Measurements from ENCODE around the gene GRB7.
"Not testable (repeated sequence)": the region's sequence is repeated elsewhere in the genome, so short reads cannot be mapped to it uniquely, and the experiment has no call there.

Gene GRB7

GRCh38 chr17:39753514-39754160, 15.9 kb downstream of the GRB7 start:
- peak; percentile 63 to 93 (median 92) for DNase-seq

DNA sequence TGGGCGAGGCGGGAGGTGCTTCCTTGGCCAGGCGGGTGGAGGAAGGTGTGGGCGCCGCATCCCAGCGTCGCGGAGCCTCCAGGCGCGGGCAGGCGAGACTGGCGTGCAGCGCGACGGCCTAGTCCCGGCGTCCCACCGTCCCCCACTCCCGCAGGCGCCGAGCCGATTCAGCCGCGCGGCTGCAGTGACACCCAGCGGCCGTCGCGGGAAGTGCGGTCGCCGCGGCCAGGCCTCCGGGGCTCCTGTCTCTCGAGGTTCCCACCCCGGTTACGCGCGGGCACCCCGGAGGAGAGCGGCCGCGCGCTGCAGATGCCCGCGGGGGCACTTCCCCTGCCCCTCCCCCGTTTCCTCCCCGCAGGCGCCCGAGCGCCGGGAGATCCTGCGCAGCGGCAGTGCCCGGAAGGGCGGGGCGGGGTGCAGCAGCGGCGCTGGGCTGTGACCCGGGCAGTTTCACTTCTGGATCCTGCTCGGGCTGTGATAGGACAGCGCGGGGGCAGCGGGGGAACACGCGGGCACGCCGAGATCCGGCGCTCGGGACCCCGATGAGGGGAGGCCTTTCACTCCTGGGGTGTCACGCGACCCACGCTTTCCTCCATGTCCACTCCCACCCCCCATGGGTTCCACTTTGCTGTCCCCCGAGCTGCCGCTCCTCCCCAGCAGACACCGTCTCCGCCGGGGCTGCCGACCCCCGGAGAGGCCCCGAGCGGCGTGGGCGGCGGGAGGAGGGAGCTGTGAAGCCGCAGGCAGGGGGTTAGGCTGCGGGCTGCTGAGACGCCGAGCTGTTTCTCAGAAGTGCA, 16.6 kb downstream of the GRB7 start:
- DNase-seq, result peak; percentile 87 to 96 (median 94)

GRCh38 chr17:39754958-39755553, 17.3 kb downstream of the GRB7 start:
- peak; percentile 16 to 48 (median 47) for DNase-seq

DNA sequence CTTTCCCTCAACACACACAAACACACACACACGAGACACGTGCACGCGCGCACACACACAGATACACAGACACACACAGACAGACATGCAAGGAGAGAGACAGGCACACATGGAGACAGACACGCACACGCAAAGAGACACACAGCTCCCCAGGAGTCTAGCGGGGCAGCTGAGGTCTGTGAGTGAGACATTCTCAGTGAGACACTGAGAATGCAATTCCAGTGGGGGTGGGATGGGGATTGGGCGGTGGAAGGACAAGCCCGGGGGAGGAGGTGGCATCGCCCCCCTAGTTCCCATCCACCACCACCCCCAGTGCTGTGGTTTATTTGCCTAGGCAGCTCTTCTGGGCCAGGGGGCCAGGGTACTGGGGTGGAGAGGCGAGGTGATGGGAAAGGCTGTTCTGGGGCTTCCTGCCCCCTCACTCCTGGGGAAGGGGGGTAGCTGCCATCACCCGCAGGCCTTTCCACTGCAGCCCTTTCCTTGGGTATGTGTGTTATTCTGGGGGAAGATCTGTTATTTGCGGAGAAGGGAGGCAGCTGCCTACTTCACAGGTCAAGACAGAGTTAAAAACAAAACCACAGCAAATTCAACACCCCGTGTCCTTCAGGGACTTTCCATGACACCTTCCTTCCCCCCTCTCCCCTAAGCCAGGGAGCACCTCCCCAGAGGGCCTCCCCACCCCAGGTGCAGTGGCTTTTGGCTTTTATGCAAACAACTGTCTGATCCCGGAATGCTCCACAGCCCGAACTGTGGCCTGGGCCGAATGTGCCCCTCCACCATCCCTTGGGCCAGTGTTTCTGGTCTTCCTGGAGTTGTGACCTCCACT, 18.0 kb downstream of the GRB7 start:
- peak in 1 of 3 experiments; percentile 35 for DNase-seq

- no peak for DNase-seq
Measured at GRCh38 chr17:39756380-39757079, 18.8 kb downstream of the GRB7 start.

GRCh38 chr17:39757176-39757662, 19.5 kb downstream of the GRB7 start:
- DNase-seq, result no peak

DNA sequence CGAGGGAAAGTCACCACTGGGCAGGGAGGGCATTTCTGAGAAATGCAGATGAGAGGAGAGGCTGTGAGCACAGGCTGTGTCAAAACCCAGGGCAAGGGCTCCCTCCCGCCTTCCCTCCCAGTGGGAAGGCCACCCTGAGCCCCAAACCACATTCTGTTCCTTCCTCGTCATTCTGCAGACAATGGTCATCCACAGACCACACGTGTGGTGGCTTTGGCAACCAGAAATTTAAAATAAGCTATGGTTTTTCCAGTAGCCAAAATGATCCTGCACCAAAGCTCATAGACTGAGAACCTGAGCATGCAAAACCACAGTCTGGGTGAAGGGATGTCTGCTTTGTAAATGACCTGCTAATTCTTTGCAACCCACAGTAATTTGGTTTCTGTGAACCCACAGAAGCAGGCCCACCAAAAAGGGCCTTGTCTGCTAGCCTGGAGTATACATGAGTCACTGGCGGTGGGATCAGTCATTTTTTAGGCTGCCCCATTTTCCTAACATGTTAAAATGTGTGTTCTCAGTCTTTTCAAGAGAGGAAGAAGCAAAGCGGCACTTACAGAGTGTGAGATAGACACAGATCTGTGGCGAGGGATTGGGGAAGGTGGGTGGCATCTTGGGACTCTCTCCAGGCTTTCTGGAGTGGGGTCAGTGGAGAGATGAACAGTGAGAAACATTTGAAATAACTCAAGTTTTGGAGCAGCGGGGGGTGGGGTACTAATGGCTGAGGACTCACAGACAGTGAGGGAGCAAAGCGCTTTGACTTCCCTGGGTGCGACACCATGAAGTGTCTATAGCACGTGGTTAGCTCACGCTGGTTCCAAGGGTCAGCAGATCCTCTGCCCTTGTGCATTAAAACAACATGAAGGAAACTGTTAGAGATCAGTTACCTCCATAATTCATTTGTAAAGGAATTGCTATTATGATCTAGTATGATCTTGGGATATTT, 20.5 kb downstream of the GRB7 start:
- DNase-seq, result no peak

- DNase-seq, result no peak
Measured at GRCh38 chr17:39759204-39759603, 21.5 kb downstream of the GRB7 start.

GRCh38 chr17:39761861-39762496, 24.2 kb downstream of the GRB7 start:
- no peak for DNase-seq

DNA sequence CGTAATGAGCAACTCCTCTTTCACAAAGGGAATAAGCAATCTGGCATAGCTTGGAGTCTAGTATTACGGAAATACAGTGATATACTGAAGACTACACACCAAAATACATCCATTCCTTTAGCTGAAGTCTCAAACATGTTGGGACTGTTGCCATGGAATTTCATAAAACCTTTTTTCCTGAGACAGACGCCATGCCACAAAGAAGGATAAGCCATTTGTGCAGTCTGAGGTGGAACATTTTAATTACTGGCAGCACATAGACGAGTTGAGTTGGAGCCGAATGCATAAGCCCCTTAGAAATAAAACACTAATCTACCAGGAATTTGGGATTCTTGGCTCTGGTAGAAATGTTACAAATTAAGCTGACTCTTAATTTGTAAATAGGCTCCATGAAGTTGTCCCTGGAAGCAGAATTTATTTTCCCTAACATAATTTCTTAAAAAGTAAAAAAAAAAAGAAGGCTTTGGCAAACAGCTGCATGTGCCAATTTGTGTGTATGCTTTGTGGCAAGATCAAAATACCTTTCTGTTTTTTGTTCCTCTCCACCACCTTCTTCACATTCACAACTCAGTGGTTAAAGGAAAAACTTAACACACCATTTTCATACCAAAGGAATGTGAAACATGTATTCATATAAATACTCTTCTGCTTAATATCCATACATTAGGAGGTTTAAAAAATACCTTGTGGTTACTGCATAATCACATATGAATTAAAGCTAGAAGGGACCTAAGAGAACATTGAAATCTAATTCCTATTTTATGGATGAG, 25.5 kb downstream of the GRB7 start:
- no peak for DNase-seq

GRCh38 chr17:39764171-39764570, 26.4 kb downstream of the GRB7 start:
- not testable (repeated sequence) for DNase-seq

DNA sequence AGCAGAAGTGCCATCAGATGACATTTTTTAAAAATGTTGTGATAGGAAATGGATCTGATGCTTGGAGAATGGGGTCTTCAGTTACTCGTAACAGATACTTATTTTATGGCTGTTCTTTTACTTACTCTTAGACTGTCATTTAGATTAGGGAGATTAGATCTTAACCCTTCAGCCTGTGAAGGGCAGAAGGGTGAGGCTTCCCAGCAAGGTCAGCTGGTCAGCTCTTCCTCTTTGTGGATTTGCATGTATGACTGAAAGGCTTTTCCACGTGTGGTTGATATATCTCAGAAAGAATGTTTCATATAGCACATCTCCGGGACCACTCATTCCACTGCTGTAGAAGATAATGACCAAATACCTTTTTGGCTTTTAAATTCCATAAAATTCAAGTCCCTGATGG, 27.4 kb downstream of the GRB7 start:
- DNase-seq, result no peak

- DNase-seq, result no peak
Measured at GRCh38 chr17:39765766-39766165, 28.0 kb downstream of the GRB7 start.

DNA sequence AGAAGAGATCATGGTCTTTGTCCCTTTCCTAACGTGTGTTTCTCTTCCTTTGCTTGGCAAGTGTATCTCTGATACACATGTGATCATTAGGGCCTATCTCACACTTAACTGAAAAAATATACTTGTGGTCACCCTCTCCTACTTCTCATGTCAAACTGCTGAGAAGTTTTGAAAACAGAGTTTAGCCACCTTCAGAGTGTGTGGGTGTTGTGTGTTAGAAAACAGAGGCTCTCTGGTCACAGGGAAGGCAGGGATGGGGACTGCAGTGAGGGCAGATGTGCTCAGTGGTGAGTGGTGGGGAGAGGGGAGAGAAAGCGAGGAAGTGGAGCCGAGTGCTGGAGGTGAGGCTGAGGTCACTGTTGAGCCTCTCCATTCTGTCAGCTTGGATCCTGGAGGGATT, 29.4 kb downstream of the GRB7 start:
- DNase-seq, result no peak

- DNase-seq, result peak in 2 of 3 experiments; percentile 33 to 49
Measured at GRCh38 chr17:39769974-39770587, 32.3 kb downstream of the GRB7 start.

DNA sequence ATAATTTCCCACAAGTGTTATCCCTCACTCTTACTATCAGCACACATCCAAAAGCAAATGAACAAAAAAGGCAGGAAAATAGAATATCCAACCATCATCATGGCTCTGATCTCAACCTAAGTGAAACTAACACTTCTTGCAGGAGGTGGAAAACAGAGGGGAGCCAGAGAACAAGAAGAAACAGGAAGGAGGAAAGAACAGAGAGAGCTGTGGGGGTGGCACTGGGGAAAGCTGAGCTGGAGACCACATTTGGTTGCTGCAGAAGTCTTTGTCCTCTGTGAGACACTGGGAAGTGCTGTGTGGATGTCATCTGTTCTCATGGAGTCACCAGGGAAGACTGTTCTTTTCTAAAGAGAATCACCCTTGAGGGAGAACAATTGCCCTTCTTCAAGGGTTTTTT, 34.7 kb downstream of the GRB7 start:
- DNase-seq, result no peak

- DNase-seq, result no peak
Measured at GRCh38 chr17:39772987-39773934, 35.5 kb downstream of the GRB7 start.

DNA sequence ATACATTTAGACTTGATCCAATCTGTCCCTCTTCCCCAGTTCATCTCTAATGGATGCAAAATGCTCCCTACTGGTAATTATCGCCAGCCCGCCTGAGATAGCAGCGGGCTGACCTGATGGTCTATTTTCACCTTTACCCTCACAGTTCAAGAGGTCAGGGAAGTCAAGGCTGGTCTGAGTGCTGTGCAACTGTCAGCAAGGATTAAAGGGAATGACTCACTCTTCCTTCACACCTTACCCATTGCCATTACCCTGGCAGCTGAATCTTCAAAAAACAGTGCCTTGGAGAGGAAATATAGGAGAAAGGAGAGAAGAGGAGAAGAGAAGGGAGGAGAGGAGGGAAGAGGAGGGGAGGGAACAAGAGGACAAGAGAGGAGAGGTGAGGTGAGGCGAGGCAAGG, 36.3 kb downstream of the GRB7 start:
- DNase-seq, result no peak

Data from NCI-H1417 (cell line).